MV-4-11 (cell line): ENCODE measurements around the gene GSTT4.
A peak's percentile ranks its signal among the peaks of the same experiment; 100 is the strongest.
"Not testable (repeated sequence)": the region's sequence is repeated elsewhere in the genome, so short reads cannot be mapped to it uniquely, and the experiment has no call there.

ENCODE experiments used
- DNase-seq: peaks from one replicate; lab custom pipeline; 2025; lab: John Stamatoyannopoulos, UW

Gene GSTT4

GRCh38 chr22:23989583-23990244 lies 15.5 kb downstream of the GSTT4 start:
- DNase-seq = not testable (repeated sequence)

- DNase-seq = not testable (repeated sequence)
These were observed 18.6 kb downstream of the GSTT4 start for GRCh38 chr22:23986538-23987178.

- DNase-seq = not testable (repeated sequence)
These were observed 19.2 kb downstream of the GSTT4 start for GRCh38 chr22:23986089-23986488.

- peak; percentile 9 for DNase-seq
These were observed 20.8 kb downstream of the GSTT4 start for GRCh38 chr22:23984430-23984829.

- not testable (repeated sequence) for DNase-seq
These were observed 24.7 kb downstream of the GSTT4 start for GRCh38 chr22:23980567-23980966.

GRCh38 chr22:23979557-23980240 lies 25.6 kb downstream of the GSTT4 start, which contains the start of gene GSTT2:
Gene GSTT2 (plus strand): TSS chr22:23980134.
- not testable (repeated sequence) for DNase-seq

- not testable (repeated sequence) for DNase-seq
These were observed 27.9 kb downstream of the GSTT4 start for GRCh38 chr22:23977304-23977703.

GRCh38 chr22:23974836-23975352 lies 30.4 kb downstream of the GSTT4 start:
- DNase-seq = not testable (repeated sequence)

GRCh38 chr22:23974345-23974744 lies 30.9 kb downstream of the GSTT4 start, which contains the start of gene DDT:
Gene DDT (minus strand): TSS chr22:23974441. CDS start chr22:23974414, 27 bp downstream.
- not testable (repeated sequence) for DNase-seq

GRCh38 chr22:23971927-23972326 lies 33.3 kb downstream of the GSTT4 start:
- not testable (repeated sequence) for DNase-seq

- no peak for DNase-seq
These were observed 34.3 kb downstream of the GSTT4 start for GRCh38 chr22:23970816-23971486.

- no peak for DNase-seq
These were observed 35.0 kb downstream of the GSTT4 start for GRCh38 chr22:23970201-23970641.

GRCh38 chr22:23969071-23969470 lies 36.2 kb downstream of the GSTT4 start:
- DNase-seq = no peak

- not testable (repeated sequence) for DNase-seq
These were observed 38.7 kb downstream of the GSTT4 start, which contains the start of gene DDTL for GRCh38 chr22:23966568-23966967. Gene DDTL (plus strand): TSS chr22:23966888. CDS start chr22:23966915, 27 bp downstream.

GRCh38 chr22:23966094-23966493 lies 39.2 kb downstream of the GSTT4 start:
- DNase-seq = not testable (repeated sequence)

- not testable (repeated sequence) for DNase-seq
These were observed 44.0 kb downstream of the GSTT4 start, which contains the start of gene GSTT2B for GRCh38 chr22:23961084-23961771. Gene GSTT2B (minus strand): TSS chr22:23961195. CDS start chr22:23961131, 64 bp downstream.

- DNase-seq = peak; percentile 45
These were observed 48.9 kb downstream of the GSTT4 start for GRCh38 chr22:23956301-23956900.

GRCh38 chr22:23955886-23956285 lies 49.4 kb downstream of the GSTT4 start:
- not testable (repeated sequence) for DNase-seq

GRCh38 chr22:23954991-23955305 lies 50.3 kb downstream of the GSTT4 start:
- not testable (repeated sequence) for DNase-seq

- not testable (repeated sequence) for DNase-seq
These were observed 50.9 kb downstream of the GSTT4 start for GRCh38 chr22:23954193-23954990.
